GM19328 (cell line): ENCODE data around the gene AHRR.
"Not testable (repeated sequence)": the region's sequence is repeated elsewhere in the genome, so short reads cannot be mapped to it uniquely, and the experiment has no call there.

Source experiments
- ATAC-seq: cut with Tn5 transposase; IDR thresholded peaks from one replicate; pipeline ENCODE4 v1.9.1; 2021; ENCODE audit warnings: mild to moderate bottlenecking, moderate library complexity; ENCODE audit not compliant: unreplicated experiment

Gene AHRR

GRCh38 chr5:392431-392988 is 71.0 kb downstream of the AHRR start:
- ATAC-seq: peak; percentile 63

- no peak for ATAC-seq
Measured at GRCh38 chr5:393846-394275, 72.3 kb downstream of the AHRR start.

- no peak for ATAC-seq
Measured at GRCh38 chr5:394671-395155, 73.2 kb downstream of the AHRR start.

GRCh38 chr5:395156-395920 is 73.8 kb downstream of the AHRR start:
- no peak for ATAC-seq

DNA sequence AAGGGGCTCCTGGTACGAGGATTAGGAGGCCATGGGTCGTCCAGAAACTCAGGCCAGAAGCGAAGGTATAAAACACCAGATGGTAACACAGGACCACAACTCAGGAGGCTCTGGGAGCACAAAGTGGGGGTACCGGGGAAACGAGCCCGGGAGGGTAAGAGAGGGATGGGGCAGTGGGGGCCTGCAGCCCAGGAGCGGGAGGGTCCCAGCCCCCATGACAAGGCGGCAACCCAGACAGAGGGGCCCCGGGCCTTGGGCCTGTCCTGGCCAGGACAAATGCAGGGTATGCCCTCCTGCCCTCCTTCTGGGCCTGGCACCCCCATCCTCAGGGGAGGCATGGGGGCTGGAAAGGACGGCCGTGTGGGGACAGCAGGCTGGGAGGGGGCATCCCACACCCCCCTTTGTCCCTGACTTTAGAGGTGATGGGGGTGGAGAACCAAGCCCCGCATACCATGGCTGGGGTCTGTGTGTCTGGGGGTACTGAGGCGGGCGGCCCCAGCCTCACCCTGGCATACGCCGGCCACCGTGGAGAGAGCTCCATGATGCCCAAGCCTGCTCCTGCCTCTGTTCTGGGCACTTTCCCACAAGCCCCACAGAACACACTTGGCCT is 74.5 kb downstream of the AHRR start:
- ATAC-seq: no peak

GRCh38 chr5:396531-396961 is 75.0 kb downstream of the AHRR start:
- no peak for ATAC-seq

DNA sequence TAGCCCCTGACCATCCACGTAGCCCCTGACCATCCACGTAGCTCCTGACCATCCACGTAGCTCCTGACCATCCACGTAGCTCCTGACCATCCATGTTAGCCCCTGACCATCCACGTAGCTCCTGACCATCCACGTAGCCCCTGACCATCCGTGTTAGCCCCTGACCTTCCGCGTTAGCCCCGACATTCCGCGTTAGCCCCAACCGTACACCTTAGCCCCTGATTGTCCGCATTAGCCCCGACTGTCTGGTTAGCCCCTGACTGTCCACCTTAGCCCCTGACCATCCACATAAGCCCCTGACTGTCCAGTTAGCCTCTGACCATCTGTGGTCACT is 76.6 kb downstream of the AHRR start:
- ATAC-seq: not testable (repeated sequence)

DNA sequence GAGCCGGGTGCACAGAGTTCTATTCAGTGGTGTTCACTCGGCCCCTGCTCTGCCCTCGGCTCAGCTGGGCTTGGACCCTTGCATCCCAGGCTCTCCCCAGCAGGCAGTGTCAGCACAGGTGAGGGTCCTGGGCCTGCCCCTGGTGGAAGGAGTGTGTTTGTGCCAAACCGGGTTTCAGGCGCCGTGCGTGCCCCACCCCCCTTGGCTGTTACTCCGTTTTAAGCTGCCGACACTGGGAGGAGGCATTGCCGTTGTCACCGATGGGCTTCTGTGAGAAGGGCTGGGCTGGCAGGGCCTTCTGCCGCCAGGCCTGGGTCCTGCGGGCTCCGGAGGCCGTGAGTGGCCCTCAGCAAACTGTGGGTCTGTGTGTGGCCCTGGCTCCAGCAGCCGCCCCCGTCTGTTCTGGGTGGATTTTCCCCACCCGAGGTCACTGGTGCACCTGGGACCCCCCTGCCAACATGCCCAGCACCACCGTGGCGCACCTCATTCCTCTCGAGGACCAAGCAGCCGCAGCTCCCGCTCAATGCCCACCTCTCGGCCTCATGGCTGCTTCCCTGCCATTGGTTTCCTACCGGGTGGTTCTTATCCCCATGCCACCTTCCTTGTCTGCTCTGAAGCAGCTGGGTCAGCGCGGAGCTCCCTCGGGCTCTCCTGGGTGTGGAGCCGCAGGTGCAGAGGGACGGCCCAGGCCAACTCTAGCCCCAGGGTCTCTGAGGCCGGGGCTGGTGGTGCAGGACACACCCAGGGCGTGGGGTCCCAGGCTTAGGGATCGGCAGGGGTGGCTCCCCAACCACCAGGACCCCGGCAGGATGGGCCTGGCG is 77.2 kb downstream of the AHRR start:
- no peak for ATAC-seq

DNA sequence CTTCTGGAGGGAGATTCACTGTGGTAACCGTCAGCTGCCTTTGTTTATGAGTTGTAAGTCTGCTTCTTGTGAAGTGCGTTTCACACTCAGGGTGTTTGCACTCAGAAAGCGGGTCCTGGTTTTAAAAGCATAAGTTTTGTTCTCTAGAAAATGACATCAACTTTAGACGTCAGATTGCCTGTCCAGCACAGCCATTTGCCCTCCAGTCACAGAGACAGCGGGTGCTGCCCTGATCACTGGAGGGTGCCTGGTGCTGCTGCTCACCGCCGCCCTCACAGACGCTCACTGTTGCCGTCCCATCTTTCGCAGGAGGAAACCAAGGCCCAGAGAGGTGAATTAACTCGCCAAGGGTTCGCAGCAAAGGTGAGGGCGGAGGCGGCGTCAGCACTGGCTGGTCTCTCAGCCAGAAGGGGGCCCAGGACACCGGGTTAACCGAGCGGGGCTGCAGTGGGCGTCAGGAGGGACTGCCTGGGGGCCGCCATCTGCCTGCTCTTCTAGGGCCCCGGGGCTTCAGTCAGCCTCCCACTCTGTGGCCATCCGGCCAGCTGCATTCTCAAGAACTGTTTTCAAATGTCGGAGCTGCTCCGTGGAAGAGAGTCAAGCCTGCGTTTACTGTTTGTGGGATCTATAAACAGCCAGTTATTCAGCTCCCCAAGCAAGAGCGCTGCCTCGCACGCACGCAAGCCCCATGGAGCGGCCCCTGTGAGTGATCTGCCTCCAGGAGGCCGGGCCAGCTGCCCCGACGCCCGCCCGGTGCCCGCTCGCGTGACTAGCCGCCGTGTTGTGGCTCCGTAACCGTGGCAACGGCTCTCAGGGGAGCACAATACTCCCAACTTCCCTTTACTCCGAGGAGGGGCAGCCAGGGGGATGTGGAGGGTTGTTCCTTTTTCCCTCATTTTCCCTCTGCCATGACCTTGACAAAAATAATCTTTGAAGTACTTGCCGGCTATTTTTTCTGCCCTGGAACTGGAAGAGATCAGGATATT is 78.1 kb downstream of the AHRR start:
- peak; percentile 66 for ATAC-seq

DNA sequence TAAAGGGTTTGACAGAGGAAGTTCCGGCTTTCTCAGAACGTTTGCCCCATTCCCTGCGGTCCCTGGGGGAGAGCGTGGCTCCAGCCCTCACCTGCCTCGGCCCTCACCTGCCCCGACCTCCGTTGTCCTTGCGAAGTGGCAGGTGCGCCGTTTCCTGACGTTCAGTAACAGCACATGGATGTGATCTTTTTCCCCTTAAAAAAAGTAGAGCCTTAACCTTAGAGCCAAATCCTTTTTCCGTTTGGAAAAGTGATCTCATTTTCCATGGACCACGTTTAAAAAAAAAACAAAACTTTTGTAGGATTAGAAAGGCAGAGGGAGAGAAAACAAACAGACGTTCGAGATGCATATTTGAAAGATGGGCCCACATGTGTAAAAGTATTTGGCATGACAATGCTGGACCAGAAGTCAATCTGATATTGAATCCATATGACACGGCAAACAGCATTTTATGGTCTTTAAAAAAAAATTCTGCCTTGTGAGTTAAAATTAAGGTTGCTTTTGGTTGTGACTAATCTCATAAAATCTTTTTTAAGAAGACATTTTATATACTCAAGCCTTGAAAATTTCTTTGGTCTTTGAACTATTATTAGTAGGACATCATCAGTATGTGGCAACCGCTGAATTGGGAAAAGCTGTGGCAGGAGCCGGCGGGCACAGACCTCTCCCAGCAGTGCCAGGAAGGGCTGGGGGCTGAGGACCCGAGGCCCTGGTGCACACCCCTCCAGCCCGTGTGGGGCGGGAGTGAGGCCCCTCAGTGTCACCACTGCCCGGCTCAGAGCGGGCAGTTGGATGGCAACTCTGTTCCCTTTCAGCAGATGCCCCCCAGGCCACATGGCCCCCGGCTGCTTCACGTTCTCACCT is 79.0 kb downstream of the AHRR start:
- peak; percentile 10 for ATAC-seq

GRCh38 chr5:401146-402034 is 79.9 kb downstream of the AHRR start:
- ATAC-seq: no peak

- not testable (repeated sequence) for ATAC-seq
Measured at GRCh38 chr5:402219-402614, 80.7 kb downstream of the AHRR start.

GRCh38 chr5:402615-403359 is 81.3 kb downstream of the AHRR start:
- ATAC-seq: peak; percentile 60

DNA sequence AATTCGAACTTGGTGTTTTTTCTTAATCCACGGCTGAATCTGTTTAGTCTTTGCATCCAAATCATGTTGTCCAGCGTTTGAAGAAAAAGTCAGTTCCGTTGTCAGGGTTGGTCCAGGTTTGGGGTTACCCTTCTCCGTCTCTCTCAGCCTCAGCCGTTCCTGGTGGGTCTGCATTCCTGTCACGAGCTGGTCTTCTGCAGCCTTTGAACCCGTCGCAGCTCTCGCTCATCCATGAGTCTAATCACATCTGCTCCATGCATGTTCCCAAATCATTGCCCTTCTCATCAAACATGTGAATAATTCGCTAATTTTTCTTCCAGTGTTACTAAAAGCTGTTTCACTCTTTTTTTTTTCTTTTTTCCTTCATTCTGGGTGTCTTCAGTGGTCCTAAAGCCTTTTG is 82.5 kb downstream of the AHRR start:
- ATAC-seq: no peak

- ATAC-seq: no peak
Measured at GRCh38 chr5:404666-405241, 83.2 kb downstream of the AHRR start.

- ATAC-seq: no peak
Measured at GRCh38 chr5:405421-405820, 83.9 kb downstream of the AHRR start.

DNA sequence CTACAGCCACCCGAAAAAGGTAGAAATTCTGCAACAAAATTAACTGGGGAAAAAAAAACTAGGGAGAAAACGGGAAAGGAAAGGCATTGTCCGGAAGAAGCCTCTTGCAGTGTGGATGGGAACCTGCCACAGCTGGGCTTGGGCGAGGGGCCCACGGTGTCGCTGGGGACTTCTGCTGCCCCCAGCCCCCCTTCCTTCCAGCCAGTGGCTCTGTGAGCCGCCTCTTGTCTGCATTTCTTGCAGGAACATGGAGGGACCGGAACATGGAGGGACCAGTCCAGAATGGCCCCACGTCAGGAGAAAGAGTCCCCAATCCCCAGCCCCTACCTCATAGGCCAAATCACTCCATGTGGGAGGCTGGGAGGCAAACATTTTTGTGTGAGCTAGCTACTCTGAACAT is 84.5 kb downstream of the AHRR start:
- no peak for ATAC-seq
